Measurements from ENCODE around the gene MYBBP1A.
A peak's percentile ranks its signal among the peaks of the same experiment; 100 is the strongest.

The MYBBP1A gene

DNA sequence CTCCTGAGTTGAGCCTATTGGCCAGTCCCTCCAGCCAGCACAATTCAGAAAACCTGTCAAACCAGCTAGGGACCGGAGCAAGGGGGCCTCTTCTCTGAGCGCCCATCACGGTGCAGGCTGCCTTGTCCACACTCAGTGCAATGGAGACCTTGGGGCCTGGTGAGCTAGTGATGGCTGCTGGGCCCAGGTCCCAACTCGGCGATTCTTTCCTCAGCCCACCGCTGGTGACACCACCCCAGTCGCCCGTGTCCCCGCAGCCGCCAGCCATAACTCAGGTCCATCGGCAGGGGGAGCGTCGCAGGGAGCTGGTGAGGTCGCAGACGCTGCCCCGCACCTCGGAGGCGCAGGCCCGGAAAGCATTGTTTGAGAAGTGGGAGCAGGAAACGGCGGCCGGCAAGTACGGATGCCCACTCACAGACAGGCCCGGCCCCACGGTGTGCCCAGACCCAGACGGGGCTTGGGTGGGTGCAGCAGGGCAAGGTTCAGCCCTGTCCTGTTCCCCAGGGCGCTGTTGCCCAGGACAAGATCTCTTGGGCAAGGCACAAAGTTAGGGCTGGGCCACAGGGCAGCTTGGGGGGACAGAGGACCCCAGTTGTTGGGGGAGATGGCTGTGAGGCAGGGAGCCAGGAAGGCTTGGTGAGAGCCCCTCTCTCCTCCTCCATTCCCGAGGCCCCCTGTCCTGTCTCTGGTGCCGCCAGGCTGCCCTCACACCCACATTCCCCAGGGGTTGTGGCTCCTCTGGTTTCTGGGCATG is 39.9 kb upstream of the MYBBP1A start:
- Histone ChIP-seq H3K4me2 (ENCODE audit: low read length) (peak overlapping the region; percentile 30), H3K4me3 (ENCODE audit: low read length) (no peak overlapping the region), H3K27me3 (ENCODE audit: control insufficient read depth, low read length) (peaks cover 10% of the 10 kb centered on the region; the same call in 1 of the 2 replicates)

DNA sequence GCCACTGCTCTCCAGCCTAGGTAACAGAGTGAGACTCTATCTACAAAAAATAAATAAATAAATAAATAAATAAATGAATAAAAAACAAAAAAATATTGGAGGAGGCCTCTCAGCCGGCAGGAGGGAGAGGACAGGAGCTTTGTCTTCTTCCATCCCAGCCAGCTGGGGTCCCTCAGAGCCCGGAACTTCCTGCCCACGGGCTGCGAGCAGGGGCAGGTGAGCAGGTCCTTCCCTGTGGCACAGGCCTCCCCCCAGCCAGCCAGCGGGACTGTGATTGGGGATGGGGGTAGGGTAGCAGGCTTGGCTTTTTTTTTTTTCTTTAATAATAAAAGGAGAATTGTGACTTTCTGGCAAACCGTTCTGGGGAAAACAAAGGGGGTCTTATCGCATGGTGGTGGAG is 39.2 kb upstream of the MYBBP1A start:
- H3K4me2 ChIP-seq (ENCODE audit: low read length): no peak overlapping the region
- H3K79me2 ChIP-seq (ENCODE audit: control insufficient read depth, low read length): no peaks in the 10 kb centered on the region
- no peaks in the 10 kb centered on the region for H3F3A ChIP-seq (ENCODE audit: control insufficient read depth, insufficient read depth)
- no peaks in the 10 kb centered on the region for H3K9me3 ChIP-seq (ENCODE audit: control insufficient read depth, insufficient read depth, low read length)
- no peaks in the 10 kb centered on the region for H3K9me2 ChIP-seq (replicated peaks; ENCODE audit: control insufficient read depth, low read length)
- no peak overlapping the region for H3K4me3 ChIP-seq (ENCODE audit: low read length)
- no peak overlapping the region for H3K27ac ChIP-seq (ENCODE audit: low read depth, low read length)
- H3K4me1 ChIP-seq (ENCODE audit: control insufficient read depth, low read length): 0 out of 2 replicates have a peak, but pooled peaks cover 4% of the 10 kb centered on the region
- no peaks in the 10 kb centered on the region for H4K20me1 ChIP-seq (ENCODE audit: control insufficient read depth, insufficient read depth, low read depth, low read length)
- TF ChIP-seq EZH2phosphoT487 (IDR thresholded peaks at IDR 0.05; ENCODE audit: borderline replicate concordance, low read length): no peak
- TF ChIP-seq, protein P1, sequence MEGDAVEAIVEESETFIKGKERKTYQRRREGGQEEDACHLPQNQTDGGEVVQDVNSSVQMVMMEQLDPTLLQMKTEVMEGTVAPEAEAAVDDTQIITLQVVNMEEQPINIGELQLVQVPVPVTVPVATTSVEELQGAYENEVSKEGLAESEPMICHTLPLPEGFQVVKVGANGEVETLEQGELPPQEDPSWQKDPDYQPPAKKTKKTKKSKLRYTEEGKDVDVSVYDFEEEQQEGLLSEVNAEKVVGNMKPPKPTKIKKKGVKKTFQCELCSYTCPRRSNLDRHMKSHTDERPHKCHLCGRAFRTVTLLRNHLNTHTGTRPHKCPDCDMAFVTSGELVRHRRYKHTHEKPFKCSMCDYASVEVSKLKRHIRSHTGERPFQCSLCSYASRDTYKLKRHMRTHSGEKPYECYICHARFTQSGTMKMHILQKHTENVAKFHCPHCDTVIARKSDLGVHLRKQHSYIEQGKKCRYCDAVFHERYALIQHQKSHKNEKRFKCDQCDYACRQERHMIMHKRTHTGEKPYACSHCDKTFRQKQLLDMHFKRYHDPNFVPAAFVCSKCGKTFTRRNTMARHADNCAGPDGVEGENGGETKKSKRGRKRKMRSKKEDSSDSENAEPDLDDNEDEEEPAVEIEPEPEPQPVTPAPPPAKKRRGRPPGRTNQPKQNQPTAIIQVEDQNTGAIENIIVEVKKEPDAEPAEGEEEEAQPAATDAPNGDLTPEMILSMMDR (IDR thresholded peaks at IDR 0.05; ENCODE audit: low read depth, low read length, poor library complexity, severe bottlenecking): no peak
- no peaks in the 10 kb centered on the region for H3K36me3 ChIP-seq (ENCODE audit: control insufficient read depth, low read length)
- peaks cover 10% of the 10 kb centered on the region; the same call in 1 of the 2 replicates for H3K27me3 ChIP-seq (ENCODE audit: control insufficient read depth, low read length)

More for the DNA sequence above, 39.9 kb upstream of the MYBBP1A start:
- Histone ChIP-seq H4K20me1 (ENCODE audit: control insufficient read depth, insufficient read depth, low read depth, low read length) (no peaks in the 10 kb centered on the region), H3K9me3 (ENCODE audit: control insufficient read depth, insufficient read depth, low read length) (no peaks in the 10 kb centered on the region), H3F3A (ENCODE audit: control insufficient read depth, insufficient read depth) (no peaks in the 10 kb centered on the region), H3K27ac (ENCODE audit: low read depth, low read length) (no peak overlapping the region), H3K36me3 (ENCODE audit: control insufficient read depth, low read length) (no peaks in the 10 kb centered on the region), H3K9me2 (replicated peaks; ENCODE audit: control insufficient read depth, low read length) (no peaks in the 10 kb centered on the region), H3K4me1 (ENCODE audit: control insufficient read depth, low read length) (0 out of 2 replicates have a peak, but pooled peaks cover 4% of the 10 kb centered on the region), H3K79me2 (ENCODE audit: control insufficient read depth, low read length) (no peaks in the 10 kb centered on the region)
- TF ChIP-seq, protein P1 (IDR thresholded peaks at IDR 0.05; ENCODE audit: low read depth, low read length, poor library complexity, severe bottlenecking): peak; percentile 62
- TF ChIP-seq EZH2phosphoT487 (IDR thresholded peaks at IDR 0.05; ENCODE audit: borderline replicate concordance, low read length): no peak

DNA sequence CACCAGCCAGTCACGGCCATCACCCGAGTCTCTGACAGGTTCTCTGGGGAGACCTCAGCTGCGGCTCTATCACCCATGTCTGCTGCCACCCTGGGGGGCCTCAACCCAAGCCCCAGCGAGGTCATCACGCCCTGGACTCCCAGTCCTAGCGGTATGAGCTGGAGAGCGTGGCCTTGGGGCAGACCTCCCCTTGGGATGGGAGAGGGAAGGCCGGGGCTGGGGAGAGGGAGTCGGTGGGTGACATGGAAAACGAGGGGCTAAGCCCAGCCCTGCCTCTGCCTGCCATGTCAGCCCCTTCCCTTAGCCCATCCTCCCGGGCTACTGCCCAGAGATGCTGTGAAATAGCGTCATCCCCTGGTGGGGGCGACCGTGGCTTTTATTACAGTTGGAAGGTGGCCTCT is 37.8 kb upstream of the MYBBP1A start:
- TF ChIP-seq EZH2phosphoT487 (IDR thresholded peaks at IDR 0.05; ENCODE audit: borderline replicate concordance, low read length): no peak
- TF ChIP-seq, protein P1 (IDR thresholded peaks at IDR 0.05; ENCODE audit: low read depth, low read length, poor library complexity, severe bottlenecking): no peak
- no peaks in the 10 kb centered on the region for H3K9me2 ChIP-seq (replicated peaks; ENCODE audit: control insufficient read depth, low read length)
- H3K27ac ChIP-seq (ENCODE audit: low read depth, low read length): no peak overlapping the region
- H3K9me3 ChIP-seq (ENCODE audit: control insufficient read depth, insufficient read depth, low read length): no peaks in the 10 kb centered on the region
- peaks cover 10% of the 10 kb centered on the region; the same call in 1 of the 2 replicates for H3K27me3 ChIP-seq (ENCODE audit: control insufficient read depth, low read length)
- H3F3A ChIP-seq (ENCODE audit: control insufficient read depth, insufficient read depth): no peaks in the 10 kb centered on the region
- H4K20me1 ChIP-seq (ENCODE audit: control insufficient read depth, insufficient read depth, low read depth, low read length): no peaks in the 10 kb centered on the region
- H3K4me2 ChIP-seq (ENCODE audit: low read length): no peak overlapping the region
- H3K36me3 ChIP-seq (ENCODE audit: control insufficient read depth, low read length): no peaks in the 10 kb centered on the region
- H3K79me2 ChIP-seq (ENCODE audit: control insufficient read depth, low read length): no peaks in the 10 kb centered on the region
- H3K4me1 ChIP-seq (ENCODE audit: control insufficient read depth, low read length): 0 out of 2 replicates have a peak, but pooled peaks cover 4% of the 10 kb centered on the region
- no peak overlapping the region for H3K4me3 ChIP-seq (ENCODE audit: low read length)

All from DOHH2 (cell line).